Activated CD4-positive, CD25-positive, alpha-beta regulatory T cell treated with anti-CD3 and anti-CD28 coated beads, Interleukin-2, amount 50 U/mL, for 72 hours (primary cell): ENCODE measurements around the gene CEP126.
"Not testable (repeated sequence)": the region's sequence is repeated elsewhere in the genome, so short reads cannot be mapped to it uniquely, and the experiment has no call there.

ENCODE experiments used
- DNase-seq: peaks from one replicate; pipeline ENCODE4 v3.0.0; 2021

Gene CEP126

GRCh38 chr11:101929294-101929915 is 14.6 kb downstream of the CEP126 start:
- DNase-seq: no peak

GRCh38 chr11:101931692-101932091 is 16.9 kb downstream of the CEP126 start:
- no peak for DNase-seq

GRCh38 chr11:101940901-101941520 is 26.2 kb downstream of the CEP126 start:
- no peak for DNase-seq

- DNase-seq: no peak
These were observed 30.1 kb downstream of the CEP126 start for GRCh38 chr11:101944923-101945322.

- DNase-seq: no peak
These were observed 30.6 kb downstream of the CEP126 start for GRCh38 chr11:101945448-101945847.

- DNase-seq: no peak
These were observed 34.9 kb downstream of the CEP126 start for GRCh38 chr11:101949680-101950220.

- DNase-seq: no peak
These were observed 40.5 kb downstream of the CEP126 start for GRCh38 chr11:101955278-101955677.

- no peak for DNase-seq
These were observed 40.9 kb downstream of the CEP126 start for GRCh38 chr11:101955701-101956100.

- DNase-seq: no peak
These were observed 45.4 kb downstream of the CEP126 start for GRCh38 chr11:101960231-101960630.

GRCh38 chr11:101964200-101964599 is 49.4 kb downstream of the CEP126 start:
- DNase-seq: not testable (repeated sequence)

- DNase-seq: no peak
These were observed 59.4 kb downstream of the CEP126 start for GRCh38 chr11:101974255-101974654.

GRCh38 chr11:101974771-101975170 is 60.0 kb downstream of the CEP126 start:
- no peak for DNase-seq

GRCh38 chr11:101975734-101976133 is 60.9 kb downstream of the CEP126 start:
- DNase-seq: no peak

- no peak for DNase-seq
These were observed 72.6 kb downstream of the CEP126 start for GRCh38 chr11:101987370-101987769.

- no peak for DNase-seq
These were observed 78.4 kb downstream of the CEP126 start for GRCh38 chr11:101993172-101993571.

- not testable (repeated sequence) for DNase-seq
These were observed 79.3 kb downstream of the CEP126 start for GRCh38 chr11:101994052-101994469.

GRCh38 chr11:101996111-101996510 is 81.3 kb downstream of the CEP126 start:
- no peak for DNase-seq

- DNase-seq: no peak
These were observed 87.0 kb downstream of the CEP126 start for GRCh38 chr11:102001657-102002338.

- no peak for DNase-seq
These were observed 89.4 kb downstream of the CEP126 start for GRCh38 chr11:102004220-102004619.

- DNase-seq: no peak
These were observed 90.5 kb downstream of the CEP126 start for GRCh38 chr11:102005306-102005705.

GRCh38 chr11:102006835-102007566 is 92.2 kb downstream of the CEP126 start:
- no peak for DNase-seq

- DNase-seq: no peak
These were observed 93.0 kb downstream of the CEP126 start for GRCh38 chr11:102007567-102008437.
